ENCODE measurements around the gene HEPACAM2. TPM values are rescaled to one million over a fixed set of nuclear protein-coding genes. Genes with fewer than 3 reads are reported as not detected.

Gene HEPACAM2
- total and polyA plus RNA-seq, 2 donors (not counting 1 experiment from before 2014, with no cell fraction given), result under 0.01 TPM; not detected in 1

GRCh38 chr7:93175219-93175618, 51.0 kb downstream of the HEPACAM2 start:
- Histone ChIP-seq H4K20me1 (ENCODE audit: control insufficient read depth, extremely low read depth, insufficient read depth, low read length) (no peaks in the 10 kb centered on the region), H3K27ac (ENCODE audit: insufficient read depth, low read length) (no peak overlapping the region), H3K36me3 (ENCODE audit: control insufficient read depth, insufficient read depth, low read length) (no peaks in the 10 kb centered on the region), H3K9ac (ENCODE audit: insufficient read depth, low read length) (no peak overlapping the region), H3K4me2 (ENCODE audit: extremely low read depth, insufficient read depth, low read length) (no peak overlapping the region), H2AFZ (ENCODE audit: low read length) (no peak overlapping the region), H3K9me3 (ENCODE audit: control insufficient read depth, insufficient read depth, low read depth, low read length) (no peaks in the 10 kb centered on the region), H3K27me3 (ENCODE audit: control insufficient read depth, insufficient read depth, low read length) (peaks cover 2% of the 10 kb centered on the region), H3K79me2 (ENCODE audit: control insufficient read depth, insufficient read depth, low read length) (no peaks in the 10 kb centered on the region), H3K4me3 (replicated peaks in 1 of 4; ENCODE audit: control extremely low read depth in 1 of 4, insufficient read depth in 1 of 4, low read depth in 3 of 4, low read length in 4 of 4) (no peak overlapping the region), H3K4me1 (ENCODE audit: control insufficient read depth, extremely low read depth, insufficient read depth, low read length) (no peaks in the 10 kb centered on the region)
- no peak for TF ChIP-seq EZH2 (IDR thresholded peaks at IDR 0.05; ENCODE audit: low read length, missing control alignments)
- TF ChIP-seq, protein P1, sequence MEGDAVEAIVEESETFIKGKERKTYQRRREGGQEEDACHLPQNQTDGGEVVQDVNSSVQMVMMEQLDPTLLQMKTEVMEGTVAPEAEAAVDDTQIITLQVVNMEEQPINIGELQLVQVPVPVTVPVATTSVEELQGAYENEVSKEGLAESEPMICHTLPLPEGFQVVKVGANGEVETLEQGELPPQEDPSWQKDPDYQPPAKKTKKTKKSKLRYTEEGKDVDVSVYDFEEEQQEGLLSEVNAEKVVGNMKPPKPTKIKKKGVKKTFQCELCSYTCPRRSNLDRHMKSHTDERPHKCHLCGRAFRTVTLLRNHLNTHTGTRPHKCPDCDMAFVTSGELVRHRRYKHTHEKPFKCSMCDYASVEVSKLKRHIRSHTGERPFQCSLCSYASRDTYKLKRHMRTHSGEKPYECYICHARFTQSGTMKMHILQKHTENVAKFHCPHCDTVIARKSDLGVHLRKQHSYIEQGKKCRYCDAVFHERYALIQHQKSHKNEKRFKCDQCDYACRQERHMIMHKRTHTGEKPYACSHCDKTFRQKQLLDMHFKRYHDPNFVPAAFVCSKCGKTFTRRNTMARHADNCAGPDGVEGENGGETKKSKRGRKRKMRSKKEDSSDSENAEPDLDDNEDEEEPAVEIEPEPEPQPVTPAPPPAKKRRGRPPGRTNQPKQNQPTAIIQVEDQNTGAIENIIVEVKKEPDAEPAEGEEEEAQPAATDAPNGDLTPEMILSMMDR (conservative IDR thresholded peaks at IDR 0.05 in 1 of 2, IDR thresholded peaks at IDR 0.05 in 1 of 2; ENCODE audit: low read depth in 1 of 2, low read length in 2 of 2), result no peak
- no peak for DNase-seq (ENCODE audit: low read depth in 2 of 2)

- no peaks in the 10 kb centered on the region for H3K4me1 ChIP-seq (ENCODE audit: control insufficient read depth, extremely low read depth, insufficient read depth, low read length)
- H3K9ac ChIP-seq (ENCODE audit: insufficient read depth, low read length), result no peak overlapping the region
- TF ChIP-seq, protein P1 (conservative IDR thresholded peaks at IDR 0.05 in 1 of 2, IDR thresholded peaks at IDR 0.05 in 1 of 2; ENCODE audit: low read depth in 1 of 2, low read length in 2 of 2), result no peak
- TF ChIP-seq EZH2 (IDR thresholded peaks at IDR 0.05; ENCODE audit: low read length, missing control alignments), result no peak
- DNase-seq (ENCODE audit: low read depth in 2 of 2), result no peak
- no peaks in the 10 kb centered on the region for H4K20me1 ChIP-seq (ENCODE audit: control insufficient read depth, extremely low read depth, insufficient read depth, low read length)
- no peak overlapping the region for H3K4me2 ChIP-seq (ENCODE audit: extremely low read depth, insufficient read depth, low read length)
- H3K9me3 ChIP-seq (ENCODE audit: control insufficient read depth, insufficient read depth, low read depth, low read length), result no peaks in the 10 kb centered on the region
- H3K79me2 ChIP-seq (ENCODE audit: control insufficient read depth, insufficient read depth, low read length), result no peaks in the 10 kb centered on the region
- H3K27ac ChIP-seq (ENCODE audit: insufficient read depth, low read length), result no peak overlapping the region
- H3K36me3 ChIP-seq (ENCODE audit: control insufficient read depth, insufficient read depth, low read length), result no peaks in the 10 kb centered on the region
- H3K27me3 ChIP-seq (ENCODE audit: control insufficient read depth, insufficient read depth, low read length), result peaks cover 2% of the 10 kb centered on the region
- H3K4me3 ChIP-seq (replicated peaks in 1 of 4; ENCODE audit: control extremely low read depth in 1 of 4, insufficient read depth in 1 of 4, low read depth in 3 of 4, low read length in 4 of 4), result no peak overlapping the region
- no peak overlapping the region for H2AFZ ChIP-seq (ENCODE audit: low read length)
These were observed 53.6 kb downstream of the HEPACAM2 start for GRCh38 chr7:93172683-93173082.

DNA sequence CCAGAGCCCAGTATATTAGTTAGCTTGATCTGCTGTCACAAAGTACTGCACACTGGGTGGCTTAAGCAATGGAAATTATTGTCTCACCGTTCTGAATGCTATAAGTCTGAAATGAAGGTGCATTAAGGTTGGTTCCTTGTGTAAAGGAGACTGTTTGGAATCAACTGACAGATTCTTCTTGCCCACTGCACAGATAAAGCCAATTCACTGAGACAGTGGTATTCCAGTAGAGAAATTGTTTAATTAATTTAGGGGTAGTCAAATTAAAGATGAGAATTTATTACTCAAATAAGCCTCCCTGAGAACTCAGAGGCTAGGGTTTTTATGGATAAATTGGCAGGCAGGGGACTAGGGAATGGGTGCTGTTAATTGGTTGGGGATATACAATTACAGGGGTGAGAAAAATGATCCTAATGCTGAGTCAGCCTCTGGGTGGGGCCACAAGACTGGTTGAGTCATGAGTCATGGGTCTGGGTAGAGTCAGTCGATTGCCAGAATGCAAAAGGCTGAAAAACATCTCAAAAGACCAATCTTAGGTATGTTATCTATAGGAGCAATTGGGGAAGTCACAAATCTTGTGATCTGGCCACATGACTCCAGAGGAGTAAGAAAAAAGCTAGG, 54.6 kb downstream of the HEPACAM2 start:
- Histone ChIP-seq H3K4me1 (ENCODE audit: control insufficient read depth, extremely low read depth, insufficient read depth, low read length) (no peaks in the 10 kb centered on the region), H4K20me1 (ENCODE audit: control insufficient read depth, extremely low read depth, insufficient read depth, low read length) (no peaks in the 10 kb centered on the region), H3K79me2 (ENCODE audit: control insufficient read depth, insufficient read depth, low read length) (no peaks in the 10 kb centered on the region), H3K9me3 (ENCODE audit: control insufficient read depth, insufficient read depth, low read depth, low read length) (no peaks in the 10 kb centered on the region), H2AFZ (ENCODE audit: low read length) (no peak overlapping the region), H3K27ac (ENCODE audit: insufficient read depth, low read length) (no peak overlapping the region), H3K27me3 (ENCODE audit: control insufficient read depth, insufficient read depth, low read length) (no peaks in the 10 kb centered on the region), H3K36me3 (ENCODE audit: control insufficient read depth, insufficient read depth, low read length) (no peaks in the 10 kb centered on the region), H3K4me3 (replicated peaks in 1 of 4; ENCODE audit: control extremely low read depth in 1 of 4, insufficient read depth in 1 of 4, low read depth in 3 of 4, low read length in 4 of 4) (no peak overlapping the region), H3K9ac (ENCODE audit: insufficient read depth, low read length) (no peak overlapping the region), H3K4me2 (ENCODE audit: extremely low read depth, insufficient read depth, low read length) (no peak overlapping the region)
- TF ChIP-seq EZH2 (IDR thresholded peaks at IDR 0.05; ENCODE audit: low read length, missing control alignments), result no peak
- TF ChIP-seq, protein P1 (conservative IDR thresholded peaks at IDR 0.05 in 1 of 2, IDR thresholded peaks at IDR 0.05 in 1 of 2; ENCODE audit: low read depth in 1 of 2, low read length in 2 of 2), result no peak
- peak; percentile 11 for DNase-seq (ENCODE audit: low read depth in 2 of 2)
